ENCODE measurements around the gene SYT8.
"Not testable (repeated sequence)": the region's sequence is repeated elsewhere in the genome, so short reads cannot be mapped to it uniquely, and the experiment has no call there.

The SYT8 gene

GRCh38 chr11:1834779-1835670, at the start of gene SYT8:
Gene SYT8 (plus strand): TSS chr11:1834990. CDS start chr11:1835106, 116 bp downstream.
- no peak for DNase-seq (ENCODE audit: low spot score)

- no peak for DNase-seq (ENCODE audit: low spot score)
These were observed 48.9 kb upstream of the SYT8 start for GRCh38 chr11:1785749-1786413.

- no peak for DNase-seq (ENCODE audit: low spot score)
These were observed 48.3 kb upstream of the SYT8 start for GRCh38 chr11:1786466-1786865.

- DNase-seq (ENCODE audit: low spot score): no peak
These were observed 42.9 kb upstream of the SYT8 start for GRCh38 chr11:1791912-1792311.

- DNase-seq (ENCODE audit: low spot score): no peak
These were observed 42.3 kb upstream of the SYT8 start for GRCh38 chr11:1792461-1792860.

- DNase-seq (ENCODE audit: low spot score): no peak
These were observed 41.7 kb upstream of the SYT8 start for GRCh38 chr11:1793081-1793480.

GRCh38 chr11:1796413-1797011, 38.3 kb upstream of the SYT8 start:
- no peak for DNase-seq (ENCODE audit: low spot score)

GRCh38 chr11:1797391-1798125, 37.2 kb upstream of the SYT8 start:
- DNase-seq (ENCODE audit: low spot score): no peak

GRCh38 chr11:1803246-1803645, 31.5 kb upstream of the SYT8 start:
- no peak for DNase-seq (ENCODE audit: low spot score)

GRCh38 chr11:1803835-1804519, 30.8 kb upstream of the SYT8 start:
- not testable (repeated sequence) for DNase-seq (ENCODE audit: low spot score)

GRCh38 chr11:1805525-1805924, 29.3 kb upstream of the SYT8 start:
- DNase-seq (ENCODE audit: low spot score): no peak

GRCh38 chr11:1807264-1807995, 27.4 kb upstream of the SYT8 start:
- DNase-seq (ENCODE audit: low spot score): no peak

GRCh38 chr11:1810761-1811160, 24.0 kb upstream of the SYT8 start:
- DNase-seq (ENCODE audit: low spot score): no peak

- no peak for DNase-seq (ENCODE audit: low spot score)
These were observed 22.5 kb upstream of the SYT8 start for GRCh38 chr11:1812274-1812673.

- no peak for DNase-seq (ENCODE audit: low spot score)
These were observed 22.0 kb upstream of the SYT8 start for GRCh38 chr11:1812801-1813200.

- DNase-seq (ENCODE audit: low spot score): not testable (repeated sequence)
These were observed 21.4 kb upstream of the SYT8 start for GRCh38 chr11:1813356-1813755.

- DNase-seq (ENCODE audit: low spot score): no peak
These were observed 20.1 kb upstream of the SYT8 start for GRCh38 chr11:1814691-1815090.

GRCh38 chr11:1815311-1815710, 19.5 kb upstream of the SYT8 start:
- DNase-seq (ENCODE audit: low spot score): no peak

- DNase-seq (ENCODE audit: low spot score): no peak
These were observed 19.0 kb upstream of the SYT8 start for GRCh38 chr11:1815751-1816150.

GRCh38 chr11:1817000-1817399, 17.8 kb upstream of the SYT8 start:
- no peak for DNase-seq (ENCODE audit: low spot score)

GRCh38 chr11:1817511-1817910, 17.3 kb upstream of the SYT8 start:
- DNase-seq (ENCODE audit: low spot score): no peak
